Astrocyte (in vitro differentiated cells and primary cell): ENCODE measurements around the gene ELAC2.

Source experiments
- EZH2 ChIP-seq: IDR thresholded peaks from 2 replicates; pipeline ENCODE4 v1.6.1; 2012; ENCODE audit warnings: mild to moderate bottlenecking, low read length, inconsistent platforms; ENCODE audit not compliant: insufficient read depth
- TF ChIP-seq, protein P1 (sequence below): IDR thresholded peaks from 2 replicates; pipeline ENCODE4 v1.5.1; 2011; ENCODE audit warnings: low read depth, mild to moderate bottlenecking, inconsistent platforms, low read length, moderate library complexity; ENCODE audit not compliant: insufficient read depth

DNA sequence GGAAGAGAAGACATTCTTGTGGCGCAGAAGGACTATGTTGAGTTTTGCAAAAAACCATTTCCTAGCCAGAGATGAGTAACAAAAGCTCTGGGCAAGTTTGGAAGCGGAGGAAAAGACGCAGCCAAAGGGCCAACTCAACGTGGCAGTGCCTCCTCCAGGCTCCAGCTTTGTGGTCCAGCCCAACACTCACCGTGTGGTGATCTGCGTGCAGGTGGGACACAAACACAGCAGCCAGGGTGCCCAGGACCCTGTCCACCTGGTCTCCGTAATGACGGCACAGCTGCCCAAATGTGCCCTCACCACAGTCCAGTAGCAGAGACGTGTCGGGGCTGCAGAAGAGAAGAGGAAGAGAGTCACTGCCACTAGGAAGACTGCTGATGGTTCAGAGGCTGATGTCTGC lies 21.5 kb downstream of the ELAC2 start:
- TF ChIP-seq, protein P1, sequence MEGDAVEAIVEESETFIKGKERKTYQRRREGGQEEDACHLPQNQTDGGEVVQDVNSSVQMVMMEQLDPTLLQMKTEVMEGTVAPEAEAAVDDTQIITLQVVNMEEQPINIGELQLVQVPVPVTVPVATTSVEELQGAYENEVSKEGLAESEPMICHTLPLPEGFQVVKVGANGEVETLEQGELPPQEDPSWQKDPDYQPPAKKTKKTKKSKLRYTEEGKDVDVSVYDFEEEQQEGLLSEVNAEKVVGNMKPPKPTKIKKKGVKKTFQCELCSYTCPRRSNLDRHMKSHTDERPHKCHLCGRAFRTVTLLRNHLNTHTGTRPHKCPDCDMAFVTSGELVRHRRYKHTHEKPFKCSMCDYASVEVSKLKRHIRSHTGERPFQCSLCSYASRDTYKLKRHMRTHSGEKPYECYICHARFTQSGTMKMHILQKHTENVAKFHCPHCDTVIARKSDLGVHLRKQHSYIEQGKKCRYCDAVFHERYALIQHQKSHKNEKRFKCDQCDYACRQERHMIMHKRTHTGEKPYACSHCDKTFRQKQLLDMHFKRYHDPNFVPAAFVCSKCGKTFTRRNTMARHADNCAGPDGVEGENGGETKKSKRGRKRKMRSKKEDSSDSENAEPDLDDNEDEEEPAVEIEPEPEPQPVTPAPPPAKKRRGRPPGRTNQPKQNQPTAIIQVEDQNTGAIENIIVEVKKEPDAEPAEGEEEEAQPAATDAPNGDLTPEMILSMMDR = no peak
- no peak for TF ChIP-seq EZH2
